GM12892 (cell line): Measurements from ENCODE around the gene HDAC4.

Source experiments
- DNase-seq: peaks from one replicate; pipeline ENCODE4 v3.0.0; 2011; ENCODE audit not compliant: insufficient read length
- FAIRE-seq: peaks from 2 replicates; lab custom pipeline; 2011; peaks lifted over from hg19 to GRCh38; lab: Jason Lieb, UNC
- POLR2A ChIP-seq: IDR thresholded peaks from 2 replicates; pipeline ENCODE4 v1.6.1; 2011; ENCODE audit warnings: low read depth, low read length, control low read depth
- POLR2AphosphoS5 ChIP-seq: IDR thresholded peaks from 2 replicates; pipeline ENCODE4 v1.6.1; 2011; ENCODE audit warnings: low read depth, low read length, control low read depth
- TAF1 ChIP-seq: IDR thresholded peaks from 2 replicates; pipeline ENCODE4 v1.6.1; 2011; ENCODE audit warnings: low read depth, mild to moderate bottlenecking, control low read depth, low read length, borderline replicate concordance

HDAC4 gene

GRCh38 chr2:239137165-239137897 lies 263.5 kb downstream of the HDAC4 start:
- no peak for TF ChIP-seq POLR2AphosphoS5
- no peak for TF ChIP-seq TAF1
- no peak for TF ChIP-seq POLR2A
- FAIRE-seq (no peak), DNase-seq (no peak)

GRCh38 chr2:239136762-239137161 lies 264.1 kb downstream of the HDAC4 start:
- TF ChIP-seq POLR2AphosphoS5 (no peak), POLR2A (no peak), TAF1 (no peak)
- no peak for FAIRE-seq
- DNase-seq = no peak

- TF ChIP-seq POLR2AphosphoS5 (no peak), TAF1 (no peak), POLR2A (no peak)
- no peak for FAIRE-seq
- no peak for DNase-seq
Observed at GRCh38 chr2:239136203-239136602, 264.6 kb downstream of the HDAC4 start.

GRCh38 chr2:239135531-239135930 lies 265.3 kb downstream of the HDAC4 start:
- FAIRE-seq (no peak), DNase-seq (no peak)
- TF ChIP-seq POLR2A = no peak
- no peak for TF ChIP-seq TAF1
- no peak for TF ChIP-seq POLR2AphosphoS5

- no peak for TF ChIP-seq POLR2AphosphoS5
- no peak for FAIRE-seq
- no peak for DNase-seq
Observed at GRCh38 chr2:239133945-239134570, 266.8 kb downstream of the HDAC4 start.

- TF ChIP-seq TAF1 (no peak), POLR2AphosphoS5 (no peak), POLR2A (no peak)
- no peak for FAIRE-seq
- no peak for DNase-seq
Observed at GRCh38 chr2:239132786-239133185, 268.0 kb downstream of the HDAC4 start.

GRCh38 chr2:239132156-239132709 lies 268.6 kb downstream of the HDAC4 start:
- no peak for FAIRE-seq
- TF ChIP-seq POLR2AphosphoS5 (no peak), TAF1 (no peak)
- no peak for DNase-seq

- TF ChIP-seq POLR2A = no peak
- no peak for TF ChIP-seq POLR2AphosphoS5
- TF ChIP-seq TAF1 = no peak
- FAIRE-seq = no peak
- no peak for DNase-seq
Observed at GRCh38 chr2:239131521-239131920, 269.3 kb downstream of the HDAC4 start.

GRCh38 chr2:239130786-239131325 lies 270.0 kb downstream of the HDAC4 start:
- TF ChIP-seq POLR2A = no peak
- TF ChIP-seq POLR2AphosphoS5 = no peak
- no peak for TF ChIP-seq TAF1
- DNase-seq = no peak
- no peak for FAIRE-seq

GRCh38 chr2:239130041-239130440 lies 270.8 kb downstream of the HDAC4 start:
- TF ChIP-seq POLR2A (no peak), POLR2AphosphoS5 (no peak), TAF1 (no peak)
- FAIRE-seq (no peak), DNase-seq (no peak)

- FAIRE-seq = no peak
- TF ChIP-seq POLR2AphosphoS5 = no peak
- TF ChIP-seq TAF1 = no peak
- no peak for TF ChIP-seq POLR2A
Observed at GRCh38 chr2:239129147-239129920, 271.5 kb downstream of the HDAC4 start.

More at GRCh38 chr2:239129147-239129920, 271.5 kb downstream of the HDAC4 start:
- no peak for DNase-seq
